ENCODE data around the gene CAMSAP2.

Gene CAMSAP2

DNA sequence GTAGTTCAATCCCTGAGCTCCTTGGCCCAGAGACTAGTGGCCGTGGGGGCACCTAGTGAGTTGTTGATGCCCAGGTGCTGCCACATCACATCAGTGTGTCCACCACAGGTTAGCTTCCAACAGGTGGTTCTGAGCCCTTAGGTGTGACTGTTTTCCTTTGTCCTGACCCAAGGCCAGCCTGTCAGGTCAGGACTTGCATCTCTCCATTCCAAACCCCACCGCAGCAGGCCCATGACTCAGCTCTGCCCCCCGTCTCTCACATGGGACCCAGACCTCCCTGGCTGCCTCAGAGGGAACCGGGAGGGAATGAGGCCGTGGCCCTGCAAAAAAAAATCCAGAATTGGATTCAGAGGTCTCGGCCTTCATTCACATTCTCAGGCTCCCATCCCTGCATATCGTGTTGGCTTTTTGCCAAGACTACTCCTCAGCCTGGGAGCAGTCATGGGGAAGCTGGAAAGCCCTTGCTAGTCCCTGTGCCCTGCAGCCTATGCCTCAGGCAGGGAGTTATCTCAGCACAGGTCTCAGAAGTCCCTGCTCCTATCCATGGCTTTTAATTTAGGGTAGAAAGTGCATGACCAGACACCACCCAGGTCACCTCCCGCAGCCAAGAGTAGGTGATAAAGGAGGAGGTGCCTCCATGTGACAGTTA, 163.2 kb downstream of the CAMSAP2 start:
- DNase-seq, result peak in 1 of 3 experiments; percentile 5

- no peak for DNase-seq
These were observed 165.1 kb downstream of the CAMSAP2 start for GRCh38 chr1:200903793-200904192.

- no peak for DNase-seq
These were observed 166.1 kb downstream of the CAMSAP2 start for GRCh38 chr1:200904772-200905171.

- no peak for DNase-seq
These were observed 166.8 kb downstream of the CAMSAP2 start for GRCh38 chr1:200905411-200906052.

DNA sequence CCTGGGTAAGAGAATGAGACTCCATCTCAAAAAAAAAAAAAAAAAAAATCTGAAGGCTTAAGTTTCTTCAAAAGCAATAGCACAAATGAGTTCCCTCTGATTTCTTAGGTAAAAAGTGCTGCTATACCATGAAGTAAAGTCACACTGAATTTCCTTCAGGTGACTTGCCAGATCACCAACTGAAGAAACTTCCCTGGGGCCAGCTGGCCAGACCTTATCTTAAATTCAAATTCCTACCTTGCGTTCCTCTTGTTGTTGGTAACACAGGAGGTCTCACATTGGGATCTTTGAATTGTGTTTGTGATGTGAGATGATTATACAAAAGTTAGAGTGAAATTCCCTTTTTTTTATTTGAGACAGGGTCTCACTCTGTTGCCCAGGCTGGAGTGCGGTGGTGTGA, 167.8 kb downstream of the CAMSAP2 start:
- DNase-seq, result no peak

GRCh38 chr1:200907611-200908097, 169.0 kb downstream of the CAMSAP2 start:
- no peak for DNase-seq

DNA sequence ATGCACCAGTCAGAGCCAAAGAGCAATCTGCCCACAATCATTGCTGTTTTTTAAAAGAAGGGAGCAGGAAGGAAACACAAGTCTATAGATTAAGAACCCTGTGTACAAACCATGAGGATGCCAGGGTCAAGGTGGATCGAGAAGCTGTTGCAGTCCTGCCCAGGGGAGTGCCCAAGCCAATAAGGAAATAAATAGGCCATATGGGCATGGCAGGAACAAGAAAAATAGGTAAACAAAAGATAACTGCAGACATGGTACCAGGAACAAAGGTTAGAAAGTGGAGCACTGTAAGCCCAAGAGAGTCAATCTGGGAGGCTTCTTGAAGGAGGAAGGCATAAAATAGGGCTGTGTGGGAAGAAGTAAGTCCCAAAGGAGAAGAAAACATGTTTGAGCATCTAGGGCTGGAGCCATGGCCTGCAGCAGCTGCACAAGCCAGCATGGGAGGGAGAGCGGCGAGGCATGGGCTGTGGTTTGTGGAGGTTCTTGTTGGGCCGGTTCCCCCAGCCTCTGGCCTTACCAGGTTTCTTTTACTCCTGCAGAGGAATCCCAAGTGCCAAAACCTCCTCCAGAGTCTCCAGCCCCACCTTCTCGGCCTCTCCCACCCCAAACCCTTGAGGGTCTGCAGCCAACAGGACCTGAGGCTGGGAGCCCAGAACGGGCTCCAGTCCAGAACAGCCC, 169.6 kb downstream of the CAMSAP2 start:
- DNase-seq, result no peak

- DNase-seq, result no peak
These were observed 170.4 kb downstream of the CAMSAP2 start for GRCh38 chr1:200909071-200909470.

DNA sequence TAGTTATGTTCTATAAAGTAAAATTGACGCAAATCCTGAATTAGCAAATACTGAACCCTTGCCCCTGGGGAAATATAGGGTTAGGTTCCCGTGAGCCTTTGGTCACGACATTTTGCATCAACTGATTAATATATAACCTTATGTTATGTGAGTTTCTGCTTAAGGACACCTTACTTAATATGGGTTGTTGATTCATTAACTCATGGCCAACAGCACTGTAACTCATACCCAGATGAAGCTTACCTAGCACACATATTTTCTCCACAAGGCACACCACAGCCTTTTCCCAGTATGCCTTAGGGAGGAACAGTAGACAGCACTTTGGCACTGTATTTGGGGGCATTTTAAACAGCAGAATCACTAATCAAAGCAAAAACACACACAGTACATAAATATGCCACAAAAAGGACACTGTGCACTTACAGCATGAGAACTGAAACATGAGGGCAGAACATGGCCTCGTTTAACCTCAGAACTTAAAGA, 171.1 kb downstream of the CAMSAP2 start:
- DNase-seq, result no peak

Measured in NCI-H1417 (cell line).